ENCODE data around the gene FRMPD1.

FRMPD1 gene

DNA sequence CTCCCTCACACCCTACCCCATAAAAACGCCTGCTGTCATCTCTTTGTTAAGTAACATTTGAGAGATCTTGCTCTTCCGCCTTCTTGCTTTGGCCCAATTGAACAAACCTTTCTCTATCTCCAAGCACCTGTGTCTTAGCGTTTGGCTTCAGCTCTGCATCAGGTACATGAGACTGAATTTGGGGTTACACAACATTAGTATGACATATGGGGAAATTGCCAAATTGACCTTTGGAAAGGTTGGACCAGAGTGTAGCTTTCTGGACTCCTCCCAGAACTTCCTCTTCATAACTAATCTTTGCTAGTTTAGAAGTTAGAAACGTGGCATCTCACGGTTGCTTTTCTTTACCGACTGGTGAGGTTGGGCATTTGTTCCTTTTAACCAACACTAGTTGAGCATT is 137.6 kb downstream of the FRMPD1 start:
- no peak for DNase-seq

DNA sequence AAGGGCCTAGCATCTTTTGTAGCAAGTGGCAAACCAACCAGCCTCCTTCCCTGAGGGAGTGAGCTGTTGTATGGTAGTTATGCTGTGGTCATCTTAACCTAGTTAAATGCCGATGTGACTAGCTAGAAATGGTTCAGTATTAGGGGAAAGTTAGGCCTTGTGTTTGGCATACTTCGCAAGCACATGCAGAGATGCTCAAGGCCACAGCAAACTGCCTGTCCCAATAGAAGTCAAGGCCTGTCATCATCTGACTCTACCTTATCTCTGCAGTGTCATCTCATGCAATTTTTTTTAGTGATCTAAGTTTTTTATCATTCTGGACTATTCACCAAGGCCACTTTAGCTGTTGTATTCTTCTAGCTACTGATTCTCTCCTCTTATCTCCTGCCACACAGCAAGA is 139.3 kb downstream of the FRMPD1 start:
- DNase-seq = no peak

DNA sequence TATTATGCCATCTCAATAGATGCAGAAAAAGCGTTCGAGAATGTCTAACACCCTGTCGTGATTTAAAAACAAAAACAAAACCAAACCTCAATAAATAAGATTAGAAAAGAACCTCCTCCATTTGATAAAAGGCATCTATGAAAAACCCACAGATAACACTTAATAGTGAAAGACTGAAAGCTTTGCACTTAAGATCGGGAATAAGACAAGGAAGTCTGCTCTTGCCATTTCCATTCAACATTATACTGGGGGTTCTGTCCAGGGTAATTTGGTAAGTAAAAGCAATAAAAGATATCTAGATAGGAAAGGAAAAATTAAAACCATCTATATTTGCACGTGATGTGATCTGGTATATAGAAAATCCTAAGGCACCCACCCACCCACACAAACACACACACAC is 141.4 kb downstream of the FRMPD1 start:
- no peak for DNase-seq

DNA sequence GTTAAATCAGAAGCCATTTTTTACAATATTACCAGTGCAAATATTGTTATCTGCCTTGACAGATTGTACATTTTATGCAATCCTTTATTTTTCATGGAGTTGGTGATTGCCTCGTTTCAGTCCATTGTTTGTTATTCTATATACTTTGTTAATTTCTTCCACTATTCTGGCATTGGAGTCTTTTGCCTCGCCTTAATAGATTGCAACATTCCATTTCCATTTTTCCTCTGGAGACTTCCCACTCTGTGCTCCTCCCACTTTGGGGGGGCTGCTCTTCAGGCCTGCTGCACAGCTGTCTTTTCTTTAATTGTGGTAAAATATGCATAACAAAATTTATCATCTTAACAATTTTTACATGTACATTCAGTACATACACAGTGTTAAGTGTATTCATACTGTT is 145.5 kb downstream of the FRMPD1 start:
- DNase-seq = no peak
